HG02840 (cell line): Measurements from ENCODE around the gene CEACAM6.

Source experiments
- ATAC-seq: cut with Tn5 transposase; IDR thresholded peaks from one replicate; pipeline ENCODE4 v1.9.1; 2021; ENCODE audit warnings: mild to moderate bottlenecking, moderate library complexity, moderate number of reproducible peaks; ENCODE audit not compliant: unreplicated experiment, low FRiP score

Gene CEACAM6

GRCh38 chr19:41792513-41793413, 37.4 kb downstream of the CEACAM6 start:
- no peak for ATAC-seq

GRCh38 chr19:41793414-41793727, 38.0 kb downstream of the CEACAM6 start:
- no peak for ATAC-seq

DNA sequence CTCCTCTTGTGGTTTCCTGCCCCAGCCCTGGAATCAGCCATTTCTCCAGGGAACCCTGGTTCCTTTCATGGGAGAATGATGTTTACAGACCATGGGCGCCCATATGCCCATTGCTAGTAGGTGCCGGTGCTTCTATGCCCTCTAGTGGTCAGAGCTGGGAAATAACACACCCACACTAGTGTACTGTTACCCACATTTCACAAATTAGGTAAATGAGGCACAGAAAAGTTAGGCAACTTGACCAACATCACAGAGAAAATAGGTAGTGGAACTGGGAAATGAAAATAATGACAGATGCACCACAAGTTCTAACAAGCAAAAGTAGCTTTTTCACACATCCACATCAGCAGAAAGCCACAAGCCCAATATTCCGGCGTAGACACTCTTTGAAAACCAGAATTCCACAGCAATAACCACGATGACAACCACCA, 39.7 kb downstream of the CEACAM6 start:
- ATAC-seq = no peak

DNA sequence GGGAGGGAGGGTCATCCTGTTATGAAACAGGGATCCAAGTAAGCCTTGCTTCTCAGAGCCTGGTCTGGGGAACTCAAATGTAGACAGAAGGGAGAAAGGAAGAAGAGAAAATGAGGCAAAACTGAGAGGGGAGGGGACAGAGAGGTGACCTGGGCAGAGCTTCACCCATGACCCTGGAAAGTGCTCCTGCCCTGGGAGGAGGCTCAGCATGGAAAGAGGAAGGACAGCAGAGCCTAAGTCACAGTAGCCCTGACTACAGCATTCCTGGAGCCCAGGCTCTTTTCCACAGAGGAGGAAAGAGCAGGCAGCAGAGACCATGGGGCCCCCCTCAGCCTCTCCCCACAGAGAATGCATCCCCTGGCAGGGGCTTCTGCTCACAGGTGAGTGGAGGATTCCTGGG, 41.0 kb downstream of the CEACAM6 start, which contains the start of gene CEACAM3:
Gene CEACAM3, plus strand, starts transcription at position 226 of the 400 bp plus-strand sequence. Its CDS starts 91 bp downstream, at position 317.
- no peak for ATAC-seq

- ATAC-seq = no peak
Measured at GRCh38 chr19:41796901-41797300, 41.6 kb downstream of the CEACAM6 start.

- no peak for ATAC-seq
Measured at GRCh38 chr19:41799444-41800000, 44.2 kb downstream of the CEACAM6 start.

DNA sequence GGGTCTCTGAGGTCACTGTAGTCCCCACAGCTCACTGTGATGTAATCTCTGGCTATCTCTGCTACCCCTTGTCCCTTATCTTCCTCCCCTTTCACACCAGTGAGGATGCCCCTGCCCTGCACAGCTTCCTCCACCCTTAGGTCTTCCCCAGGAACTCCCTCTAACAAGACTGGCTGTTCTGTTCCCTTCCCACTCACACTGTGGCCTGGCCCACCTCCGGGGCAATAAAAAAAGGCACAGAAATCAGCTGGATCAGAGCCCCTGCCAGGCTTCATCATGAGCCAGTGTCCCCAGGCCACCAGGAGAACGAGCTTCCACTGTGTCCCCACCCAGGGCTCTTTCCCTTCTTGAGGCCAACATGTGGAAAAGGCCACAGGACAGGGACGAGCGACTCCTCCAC, 45.7 kb downstream of the CEACAM6 start:
- ATAC-seq = no peak

DNA sequence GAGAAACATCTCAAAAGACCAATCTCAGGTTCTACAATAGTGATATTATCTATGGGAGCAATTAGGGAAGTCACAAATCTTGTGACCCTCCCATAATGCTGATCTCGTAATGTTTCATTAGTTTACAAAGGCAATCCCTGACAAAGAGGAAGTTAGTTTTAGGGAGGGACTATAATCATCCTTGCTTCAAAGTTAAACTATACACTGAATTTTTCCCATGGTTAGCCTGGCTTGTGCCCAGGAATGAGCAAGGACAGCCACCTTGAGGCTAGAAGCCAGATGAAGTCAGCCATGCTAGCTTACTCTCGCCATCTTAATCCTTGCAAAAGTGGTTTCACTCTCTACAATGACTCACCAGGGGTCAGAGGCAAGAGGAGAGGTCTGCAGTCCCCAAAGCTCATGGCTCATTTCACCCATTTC, 46.5 kb downstream of the CEACAM6 start:
- ATAC-seq = no peak

DNA sequence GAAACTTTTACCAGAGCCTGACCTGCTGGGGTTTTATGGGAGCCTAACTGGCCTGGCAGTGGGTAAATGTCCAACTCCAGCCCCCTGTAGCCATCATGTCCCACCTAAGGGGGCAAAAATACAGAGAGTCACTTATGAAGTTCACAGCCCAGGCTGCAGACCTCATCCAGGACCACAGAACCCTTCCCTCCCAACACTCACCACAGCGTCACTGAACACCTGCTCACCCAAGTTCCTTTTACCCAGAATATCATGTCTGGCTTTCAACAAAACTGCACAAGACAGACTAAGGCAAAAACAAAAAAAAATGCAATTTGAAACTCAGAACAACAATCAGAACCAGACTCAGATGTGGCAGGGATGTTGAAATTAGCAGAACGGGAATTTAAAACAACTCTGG, 47.4 kb downstream of the CEACAM6 start:
- ATAC-seq = no peak

- ATAC-seq = no peak
Measured at GRCh38 chr19:41804336-41804735, 49.0 kb downstream of the CEACAM6 start.

DNA sequence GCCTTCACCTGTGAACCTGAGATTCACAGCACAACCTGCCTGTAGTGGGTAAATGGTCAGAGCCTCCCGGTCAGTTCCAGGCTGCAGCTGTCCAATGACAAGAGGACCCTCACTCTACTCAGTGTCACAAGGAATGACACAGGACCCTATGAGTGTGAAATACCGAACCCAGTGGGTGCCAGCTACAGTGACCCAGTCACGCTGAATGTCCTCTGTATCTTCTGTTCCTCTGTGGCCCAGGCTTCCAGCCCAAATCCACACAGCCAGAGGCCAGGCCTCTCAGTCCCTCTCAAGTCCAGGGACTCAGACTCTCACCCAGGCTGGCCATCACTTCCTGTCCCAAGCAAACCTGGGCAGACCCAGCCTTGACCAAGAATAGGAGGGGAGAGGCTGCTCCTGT, 51.8 kb downstream of the CEACAM6 start:
- no peak for ATAC-seq

DNA sequence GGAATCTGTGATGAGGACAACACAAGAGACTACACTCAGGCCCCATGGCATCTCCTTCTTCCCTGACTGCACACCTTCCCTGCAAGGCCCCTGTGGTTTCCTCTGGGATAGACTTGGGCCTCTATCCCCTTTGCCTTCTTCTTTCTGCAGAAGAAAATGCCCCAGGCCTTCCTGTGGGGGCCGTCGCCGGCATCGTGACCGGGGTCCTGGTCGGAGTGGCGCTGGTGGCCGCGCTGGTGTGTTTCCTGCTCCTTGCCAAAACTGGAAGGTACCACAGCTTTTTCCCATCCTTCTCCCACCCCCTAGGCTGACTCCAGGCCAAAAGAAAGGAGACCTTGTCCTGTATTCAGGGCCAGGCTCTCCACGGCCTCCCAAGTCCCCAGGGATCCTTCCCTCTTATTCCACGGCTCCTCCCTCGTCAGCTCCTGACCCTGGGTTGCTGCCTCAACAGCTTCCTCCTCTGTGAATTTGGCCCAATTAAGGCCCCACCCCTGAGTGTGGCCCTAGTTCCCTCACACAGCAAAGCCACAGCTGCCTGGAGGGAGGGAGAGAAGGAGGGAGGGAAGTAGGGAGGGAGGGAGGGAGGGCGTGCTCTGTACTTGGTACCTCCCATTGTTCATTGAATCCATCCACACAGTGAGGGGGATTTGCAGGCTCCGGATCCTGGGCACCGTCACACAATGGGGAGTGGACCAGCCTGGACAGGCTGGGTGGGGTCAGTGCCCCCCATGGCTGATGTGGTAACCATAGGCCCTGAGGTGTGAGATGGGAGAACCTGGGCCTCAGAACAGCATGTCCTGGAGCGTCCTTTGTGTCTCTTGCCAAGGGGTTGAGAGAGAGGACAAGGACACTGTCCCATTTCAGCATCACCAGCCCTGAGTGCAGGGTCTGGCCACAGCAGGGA, 53.6 kb downstream of the CEACAM6 start:
- ATAC-seq = no peak

GRCh38 chr19:41810301-41810700, 55.0 kb downstream of the CEACAM6 start:
- no peak for ATAC-seq

DNA sequence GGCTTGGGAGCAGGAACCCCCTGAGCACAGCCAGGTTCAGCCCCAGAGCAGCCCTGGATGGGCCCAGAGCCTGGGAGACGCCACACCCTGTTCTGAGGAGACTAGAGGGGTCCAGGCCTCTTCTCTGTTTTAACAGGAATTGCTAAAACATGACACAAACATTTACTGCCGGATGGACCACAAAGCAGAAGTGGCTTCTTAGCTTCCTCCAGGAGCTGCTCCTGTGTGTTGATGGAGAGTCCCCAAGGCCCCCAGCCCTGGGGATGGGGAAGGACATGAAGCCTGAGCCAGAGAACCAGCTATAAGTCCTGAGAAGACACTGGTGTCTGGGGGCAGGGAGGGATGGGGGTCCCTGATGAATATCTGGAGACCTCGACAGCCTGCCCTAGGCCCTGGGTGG, 55.7 kb downstream of the CEACAM6 start:
- no peak for ATAC-seq

- ATAC-seq = no peak
Measured at GRCh38 chr19:41811981-41812380, 56.7 kb downstream of the CEACAM6 start.

- ATAC-seq = no peak
Measured at GRCh38 chr19:41813911-41814310, 58.6 kb downstream of the CEACAM6 start.

DNA sequence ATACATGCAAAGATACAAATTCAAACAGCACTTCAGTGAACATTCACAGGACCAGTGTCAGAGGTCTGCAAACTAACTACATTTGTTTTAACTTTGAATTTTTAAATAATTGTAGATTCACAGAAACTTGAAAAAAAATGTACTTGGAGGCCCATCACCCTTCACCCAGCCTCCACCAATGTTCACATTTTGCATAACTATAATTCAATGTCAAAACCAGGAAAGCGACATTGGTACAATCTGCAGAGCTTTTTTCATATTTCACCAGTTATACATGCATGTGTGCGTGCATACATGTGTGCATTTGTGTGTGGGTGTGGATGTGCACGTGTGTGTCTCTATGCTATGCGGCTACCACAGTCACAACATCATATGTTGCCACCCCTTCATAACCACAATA, 60.0 kb downstream of the CEACAM6 start:
- no peak for ATAC-seq

GRCh38 chr19:41816761-41817160, 61.4 kb downstream of the CEACAM6 start:
- ATAC-seq = no peak

GRCh38 chr19:41821003-41821735, 65.8 kb downstream of the CEACAM6 start:
- ATAC-seq = no peak
